Measurements from ENCODE around the gene ELOVL2.

ELOVL2 gene

DNA sequence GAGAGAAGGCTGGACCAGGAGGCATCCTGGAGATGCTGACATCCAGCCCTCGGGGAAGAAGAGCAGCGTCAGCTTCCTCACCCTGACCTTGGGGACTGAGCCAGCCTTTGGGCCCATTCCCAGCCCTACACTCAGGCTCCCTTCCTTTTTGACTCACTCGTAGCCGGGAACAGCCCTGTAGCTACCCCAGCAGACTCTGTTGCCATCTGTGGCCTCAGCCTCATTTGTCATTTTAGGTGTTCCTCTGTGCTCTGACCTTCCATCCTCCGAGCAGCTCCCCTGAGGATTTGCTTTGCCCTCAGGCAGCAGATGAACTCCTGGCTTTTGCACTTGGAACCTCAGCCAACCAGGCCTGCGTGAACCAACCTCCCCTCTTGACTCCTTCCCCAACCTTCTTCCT lies 67.5 kb downstream of the ELOVL2 start:
- DNase-seq: no peak

DNA sequence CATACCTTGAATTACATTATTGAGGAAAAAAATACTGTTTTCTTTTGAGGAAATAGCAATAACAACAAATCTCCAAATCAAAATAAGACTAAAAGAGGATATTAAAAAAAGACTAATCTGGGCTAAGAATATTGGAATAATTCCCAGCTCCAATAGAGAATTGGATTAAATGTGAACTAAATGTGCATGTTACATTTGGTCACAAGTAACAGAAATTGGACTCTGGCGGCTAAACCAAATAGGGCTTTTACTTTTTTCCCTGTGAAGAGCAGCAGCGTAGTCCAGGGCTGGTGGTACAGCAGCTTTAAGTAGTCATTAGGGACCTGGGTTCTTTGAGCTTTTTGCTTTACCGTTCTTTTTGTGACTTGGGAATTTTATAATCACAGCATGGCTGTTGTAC lies 71.9 kb downstream of the ELOVL2 start:
- DNase-seq: no peak

DNA sequence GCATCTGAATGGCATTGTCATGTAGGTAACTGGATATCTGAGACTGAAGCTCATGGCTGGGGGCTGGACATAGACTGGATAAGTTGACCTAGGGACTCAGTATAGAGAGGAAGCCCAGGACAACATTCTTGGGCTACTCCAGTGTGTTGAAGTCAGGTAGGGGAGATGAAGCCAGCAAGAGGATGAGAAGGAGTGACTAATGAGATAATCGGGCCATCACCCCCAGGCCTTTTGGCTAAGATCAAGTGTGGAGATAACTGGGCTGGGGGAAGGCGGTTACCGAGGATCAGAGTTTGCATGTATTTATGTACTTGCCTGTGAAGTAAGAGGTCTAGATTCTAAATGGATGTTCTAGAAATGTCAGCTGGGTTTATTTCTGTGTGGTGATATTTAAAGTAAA lies 73.4 kb downstream of the ELOVL2 start:
- no peak for DNase-seq

DNA sequence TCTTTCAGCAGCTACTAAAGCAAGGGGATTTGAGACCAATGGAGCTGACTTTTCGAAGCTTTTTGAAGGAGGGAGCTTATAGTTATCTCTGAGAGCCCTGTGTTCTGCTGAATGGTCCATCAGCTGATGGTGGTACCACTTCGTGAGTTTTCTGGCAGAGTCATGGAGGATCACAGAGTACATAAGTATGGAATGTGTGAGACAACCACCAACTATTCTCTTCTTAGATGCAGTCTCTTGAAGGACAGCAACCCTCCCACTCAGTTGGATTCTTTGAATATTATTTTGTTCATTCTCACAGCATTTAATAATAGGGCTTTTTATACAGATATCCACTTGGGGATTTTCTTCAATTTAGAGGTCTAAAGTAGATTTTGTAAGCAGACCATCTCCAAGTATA lies 75.3 kb downstream of the ELOVL2 start:
- DNase-seq: no peak

DNA sequence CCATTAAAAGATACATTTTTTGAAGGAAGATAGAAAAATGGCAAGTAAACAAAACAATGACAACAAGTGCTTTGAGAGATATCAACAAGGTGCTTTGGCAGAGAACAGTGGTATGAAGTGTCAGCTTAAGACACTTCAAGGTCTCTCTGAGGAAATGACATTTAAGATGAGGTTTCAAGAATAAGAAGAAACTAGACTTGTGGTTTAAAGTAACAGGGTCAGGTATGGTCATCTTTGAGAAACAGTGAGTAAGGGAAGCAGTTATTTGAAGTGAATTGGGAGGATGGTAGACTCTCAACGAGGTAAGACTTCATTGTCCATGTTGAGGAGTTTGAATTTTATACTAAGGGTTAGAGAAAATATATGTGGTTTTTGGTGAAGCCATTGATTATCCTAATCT lies 79.4 kb downstream of the ELOVL2 start:
- no peak for DNase-seq

DNA sequence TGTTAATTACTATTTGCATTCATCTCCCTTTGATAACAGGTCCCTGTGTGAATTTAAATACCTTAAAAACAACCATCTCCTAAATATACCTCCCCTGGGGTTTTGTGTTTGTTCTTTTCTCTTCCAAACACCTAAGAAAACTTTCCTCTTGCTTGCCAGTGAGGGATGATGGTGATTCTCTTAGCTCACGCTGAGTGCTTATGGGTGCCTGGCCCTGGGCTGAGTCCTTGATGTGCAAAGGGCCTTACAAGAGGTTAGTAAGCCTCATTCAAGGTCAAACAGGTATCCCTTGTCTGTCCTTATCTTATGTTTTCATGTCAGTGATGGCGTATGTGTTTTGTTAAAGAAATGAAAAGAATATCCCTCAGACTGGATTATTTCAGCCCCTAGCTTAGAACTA lies 81.0 kb downstream of the ELOVL2 start:
- no peak for DNase-seq

DNA sequence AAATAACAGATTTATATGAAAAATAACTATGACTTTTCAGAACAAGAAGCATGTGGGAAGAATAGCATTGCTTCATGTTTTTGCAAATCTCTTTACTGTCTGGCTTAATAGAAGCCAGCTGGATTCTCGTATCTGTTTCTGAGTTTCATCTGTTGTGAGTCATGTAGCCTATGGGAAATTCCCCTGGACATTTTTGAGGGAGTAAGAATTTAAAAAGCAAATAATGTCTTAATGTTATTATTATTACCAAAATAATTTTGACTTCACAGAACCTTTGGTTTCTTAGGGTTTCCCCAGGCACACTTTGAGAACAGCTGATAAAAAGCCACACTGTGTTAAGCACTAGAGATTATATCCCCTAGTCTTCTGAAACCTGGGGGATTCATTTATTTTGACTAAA lies 81.4 kb downstream of the ELOVL2 start:
- DNase-seq: no peak

DNA sequence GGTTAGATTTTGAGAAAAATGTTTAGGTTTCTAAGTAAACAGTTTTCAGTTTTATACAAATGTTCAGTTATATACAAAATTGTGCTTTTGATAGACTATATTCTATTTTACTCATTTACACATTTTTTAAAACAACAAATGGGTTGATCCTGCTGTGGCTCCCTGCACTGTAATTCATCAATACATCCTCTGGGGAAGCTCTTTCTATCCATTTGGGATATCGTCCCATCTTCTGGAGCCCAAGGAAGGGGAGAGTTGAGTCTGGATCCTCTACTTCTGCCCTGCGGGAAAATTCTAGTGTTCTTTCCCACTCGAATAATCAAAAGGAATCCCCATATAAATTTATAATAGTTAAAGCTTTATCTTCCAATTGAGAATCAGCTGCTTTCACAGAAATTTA lies 82.3 kb downstream of the ELOVL2 start:
- DNase-seq: no peak

DNA sequence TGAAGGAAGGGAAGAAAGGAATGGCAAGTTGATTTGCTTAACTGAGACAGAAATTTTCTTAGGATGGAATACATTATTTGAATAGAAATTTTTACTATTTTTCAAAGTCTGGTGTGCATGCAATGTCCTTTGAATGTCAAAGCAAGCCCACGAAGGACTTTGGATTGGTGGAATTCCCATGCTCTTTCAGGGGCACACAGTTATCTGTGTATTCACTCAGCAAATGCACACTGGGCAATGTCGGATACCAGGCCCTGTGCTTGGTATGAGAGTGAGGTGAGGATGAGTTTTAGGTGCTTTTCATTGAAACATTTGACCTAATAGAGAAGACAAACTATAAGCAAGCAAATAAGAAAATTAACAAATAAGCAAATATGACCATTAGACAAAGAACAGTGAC lies 83.9 kb downstream of the ELOVL2 start:
- no peak for DNase-seq

DNA sequence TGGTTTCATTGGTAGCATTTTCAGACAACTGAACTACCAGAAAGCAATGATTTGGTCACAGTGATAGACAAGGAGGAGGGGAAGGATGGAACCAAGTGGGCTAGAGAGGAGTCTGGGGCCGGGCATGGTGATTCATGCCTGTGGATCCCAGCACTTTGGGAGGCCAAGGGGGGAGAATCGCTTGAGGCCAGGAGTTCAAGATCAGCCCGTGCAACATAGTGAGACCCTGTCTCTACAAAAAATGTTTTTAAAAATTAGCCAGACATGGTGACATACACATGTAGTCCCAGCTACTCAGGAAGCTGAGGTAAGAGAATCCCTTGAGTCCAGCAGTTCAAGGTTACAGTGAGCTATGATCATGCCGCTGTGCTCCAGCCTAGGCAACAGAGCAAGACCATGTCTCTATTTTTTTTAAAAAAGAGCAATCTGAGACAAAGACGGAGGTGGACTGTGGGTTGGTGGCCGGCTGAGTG lies 86.7 kb downstream of the ELOVL2 start:
- DNase-seq: no peak

DNA sequence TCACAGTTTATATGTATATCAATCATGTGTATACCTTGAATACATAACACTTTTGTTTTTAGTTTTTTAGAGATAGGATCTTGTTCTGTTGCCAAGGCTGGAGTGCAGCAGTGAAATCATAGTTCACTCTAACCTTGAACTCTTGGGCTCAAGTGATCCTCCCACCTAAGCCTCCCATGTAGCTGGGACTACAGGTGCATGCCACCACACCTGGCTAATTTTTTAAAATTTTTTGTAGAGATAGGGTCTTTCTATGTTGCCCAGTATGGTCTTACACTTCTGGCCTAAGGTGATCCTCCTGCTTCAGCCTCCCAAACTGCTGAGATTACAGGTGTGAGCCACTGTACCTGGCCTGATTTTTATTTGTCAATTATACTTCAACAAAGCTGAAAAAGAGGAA lies 87.3 kb downstream of the ELOVL2 start:
- no peak for DNase-seq

DNA sequence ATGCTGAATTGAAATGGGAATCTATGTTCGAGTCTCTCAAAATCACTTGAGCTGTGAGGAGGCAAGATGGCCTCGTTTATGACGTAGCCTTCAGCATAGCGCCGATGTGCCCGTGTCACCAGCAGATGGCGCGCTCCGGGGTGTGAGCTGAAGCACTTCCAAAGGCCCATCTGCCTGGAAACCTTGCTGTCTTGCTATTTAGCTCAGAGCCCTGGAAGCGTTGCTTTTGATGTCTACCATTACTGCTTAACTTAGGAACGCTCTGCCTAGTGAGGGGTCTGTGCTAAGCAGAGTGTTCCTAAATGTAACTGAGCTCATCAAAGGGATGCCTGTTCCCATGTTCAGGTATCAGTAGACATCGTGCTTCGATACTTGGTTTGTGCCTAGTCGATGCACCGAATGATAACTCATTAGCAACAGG lies 89.5 kb downstream of the ELOVL2 start:
- DNase-seq: peak; percentile 50

DNA sequence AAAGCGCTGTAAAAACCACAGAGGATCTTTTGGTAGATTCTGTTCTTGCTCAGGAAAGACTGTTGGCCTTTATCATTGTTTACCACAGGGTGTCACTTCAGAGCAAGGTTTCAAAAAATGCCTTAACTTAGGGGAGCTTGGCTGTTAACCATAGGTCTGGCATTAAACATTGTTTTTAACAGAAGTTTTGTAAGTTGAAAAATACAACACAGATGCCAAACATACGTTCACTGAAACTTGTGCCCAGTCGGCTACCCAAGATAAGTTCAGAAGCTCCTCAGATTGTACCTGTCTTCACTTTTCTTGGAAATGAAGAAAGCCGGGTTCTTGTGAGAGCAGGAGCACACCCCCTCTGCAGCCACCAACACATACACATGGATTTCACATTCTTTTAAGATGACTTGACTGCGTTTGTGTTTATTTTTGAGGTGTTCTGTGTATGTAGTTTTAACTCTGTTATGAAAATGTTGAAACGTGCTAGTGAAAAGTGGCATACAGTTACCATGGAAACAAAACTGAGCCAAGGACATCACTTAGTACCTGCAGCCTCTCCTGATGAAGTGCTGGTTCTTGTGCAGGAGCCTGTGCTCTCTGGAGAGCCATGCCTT lies 92.3 kb downstream of the ELOVL2 start:
- DNase-seq: no peak

DNA sequence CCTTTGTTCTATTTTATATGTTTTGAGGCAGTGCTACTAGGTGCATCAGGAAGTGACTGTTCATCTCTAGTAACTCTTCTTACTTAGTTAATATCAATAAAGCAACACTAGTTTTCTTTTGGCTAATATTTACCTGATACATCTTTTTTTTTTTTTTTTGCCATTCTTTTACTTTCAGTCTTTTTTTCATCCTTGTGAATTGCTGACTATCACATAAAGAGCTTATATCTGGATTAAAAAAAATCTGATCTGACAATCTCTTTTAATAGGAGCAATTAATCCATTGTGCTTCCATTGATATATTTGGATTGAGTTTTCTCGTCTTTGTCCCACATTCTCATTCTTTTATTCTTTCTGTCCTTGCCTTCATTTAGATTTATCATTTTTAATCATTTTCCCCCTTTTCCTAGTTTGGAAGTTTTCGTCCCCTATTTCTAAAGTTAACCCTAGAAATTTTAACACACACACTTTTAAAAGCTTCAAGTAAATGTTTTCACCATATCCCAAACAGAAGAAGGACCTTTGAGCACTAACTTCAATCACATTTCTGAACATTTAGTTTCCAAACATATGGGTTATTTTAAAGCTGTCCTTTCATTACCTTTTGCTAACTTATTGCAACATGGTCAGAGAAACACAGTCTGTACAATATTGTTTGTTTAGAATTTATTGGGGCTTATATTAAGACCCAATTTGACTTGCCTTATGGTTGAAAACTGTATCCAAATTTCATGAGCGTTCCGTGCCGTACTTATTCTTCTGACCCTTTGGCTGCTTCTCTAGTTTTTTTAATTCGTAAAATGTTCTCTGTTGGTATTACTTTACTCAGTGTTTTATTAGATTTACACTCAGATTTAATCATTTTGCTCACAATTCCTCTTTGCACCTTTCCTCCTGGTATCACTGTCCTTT lies 94.3 kb downstream of the ELOVL2 start:
- DNase-seq: no peak

DNA sequence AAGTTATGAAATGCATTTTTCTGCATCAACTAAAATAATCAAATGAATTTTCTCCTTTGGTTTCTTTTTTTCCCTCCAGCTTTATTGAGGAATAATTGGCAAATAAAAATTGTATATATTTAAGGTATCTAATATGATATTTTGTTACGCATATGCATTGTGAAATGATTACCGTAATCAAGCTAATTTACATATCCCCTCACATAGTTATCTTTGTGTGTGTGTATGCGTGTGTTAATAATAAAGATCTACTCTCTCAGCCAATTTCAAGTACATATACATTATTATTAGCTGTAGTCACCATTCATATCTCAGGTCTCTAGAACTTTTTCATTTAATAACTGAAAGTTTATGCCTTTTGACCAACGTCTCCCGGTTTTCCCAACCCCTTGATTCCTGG lies 96.1 kb downstream of the ELOVL2 start:
- DNase-seq: no peak

DNA sequence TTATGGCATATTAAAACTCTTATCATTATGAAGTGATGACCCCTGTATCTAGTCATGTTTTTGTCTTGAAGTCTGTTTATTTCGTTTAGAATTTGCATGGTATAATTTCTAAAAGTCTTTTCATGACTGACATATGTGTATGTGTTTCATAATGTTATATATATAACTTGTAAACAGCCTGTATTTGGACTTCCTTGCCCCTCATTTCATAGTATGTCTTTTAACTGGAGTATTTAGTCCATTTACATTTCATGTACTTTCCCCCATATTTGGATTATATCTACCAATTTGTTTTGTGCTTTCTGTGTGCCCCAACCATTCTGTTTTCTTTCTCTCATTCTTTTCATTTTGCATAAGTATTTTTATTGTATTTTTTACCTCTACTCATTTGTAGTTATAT lies 98.3 kb downstream of the ELOVL2 start:
- DNase-seq: no peak

DNA sequence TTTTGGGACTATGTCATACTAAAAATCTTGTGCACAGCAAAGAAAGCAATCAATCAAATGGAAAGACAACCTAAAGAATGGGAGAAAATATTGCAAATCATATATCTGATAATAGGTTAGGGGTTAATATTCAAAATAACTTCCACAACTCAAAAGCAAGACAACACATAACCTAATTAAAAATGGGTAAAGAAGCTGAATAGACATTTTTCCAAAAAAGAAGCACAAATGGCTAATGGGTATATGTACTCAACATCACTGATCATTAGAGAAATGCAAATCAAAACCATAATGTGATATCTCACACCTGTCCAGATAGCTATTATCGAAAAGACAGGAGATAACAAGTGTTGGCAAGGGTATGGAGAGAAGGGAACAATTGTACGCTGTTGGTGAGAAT lies 104.3 kb downstream of the ELOVL2 start:
- no peak for DNase-seq

DNA sequence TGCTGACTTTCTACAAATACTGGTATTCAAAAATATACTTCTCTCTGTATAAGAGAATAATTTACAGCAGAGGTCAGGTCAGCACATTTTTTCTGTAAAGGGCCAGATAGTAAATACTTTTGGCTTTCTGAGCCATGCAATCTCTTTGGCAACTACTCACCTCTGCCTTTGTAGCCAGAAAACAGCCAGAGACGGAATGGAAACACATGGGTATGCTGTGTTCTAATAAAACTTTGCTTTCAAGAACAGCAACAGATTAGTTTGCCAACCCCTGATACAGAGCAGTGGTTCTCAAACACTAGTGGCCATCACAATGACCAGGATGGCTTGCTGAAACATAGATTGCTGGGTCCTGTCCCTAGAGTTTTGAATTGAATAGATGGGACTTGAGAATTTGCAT lies 111.0 kb downstream of the ELOVL2 start:
- no peak for DNase-seq
